HL-60 (cell line): Measurements from ENCODE around the gene PURA.

Experiments
- DNase-seq, 2 experiments: peaks; one replicate each; pipeline ENCODE4 v3.0.0-alpha.2; 2010 to 2020; ENCODE audit warnings: low read depth in 1 of 2, low spot score in 1 of 2
- H3K27ac ChIP-seq: fragments of 250-450 bp; sonication (Bioruptor Pico); replicated peaks from 2 replicates; pipeline ENCODE4 v1.5.1; 2020; ENCODE audit warnings: mild to moderate bottlenecking, moderate library complexity
- H3K27me3 ChIP-seq: fragments of 250-450 bp; sonication (Bioruptor Pico); 2 replicates; pipeline ENCODE4 v1.5.1; 2021; ENCODE audit warnings: mild to moderate bottlenecking, moderate library complexity; ENCODE audit not compliant: insufficient read depth, poor library complexity, severe bottlenecking
- H3K4me3 ChIP-seq: replicated peaks from 2 replicates; pipeline ENCODE4 v1.5.1; 2011; ENCODE audit warnings: mild to moderate bottlenecking, control low read depth, low read length; ENCODE audit not compliant: insufficient read depth
- CTCF ChIP-seq: IDR thresholded peaks from one replicate; pipeline ENCODE4 v1.5.1; 2011; ENCODE audit warnings: low read length, control low read depth, inconsistent platforms; ENCODE audit not compliant: insufficient read depth
- GABPA ChIP-seq: IDR thresholded peaks from 2 replicates; pipeline ENCODE4 v1.6.1; 2012; ENCODE audit warnings: low read depth
- POLR2AphosphoS5 ChIP-seq: IDR thresholded peaks from 2 replicates; pipeline ENCODE4 v1.6.1; 2012; ENCODE audit warnings: low read depth
- REST ChIP-seq: IDR thresholded peaks from 2 replicates; pipeline ENCODE4 v1.6.1; 2012; ENCODE audit warnings: low read depth; ENCODE audit not compliant: insufficient replicate concordance
- SPI1 ChIP-seq: IDR thresholded peaks from 2 replicates; pipeline ENCODE4 v1.6.1; 2012; ENCODE audit warnings: low read depth, mild to moderate bottlenecking, borderline replicate concordance

Gene PURA

GRCh38 chr5:140135127-140135526, 21.2 kb downstream of the PURA start:
- TF ChIP-seq POLR2AphosphoS5: no peak
- TF ChIP-seq REST: no peak
- no peak for TF ChIP-seq GABPA
- H3K4me3 ChIP-seq: no peak overlapping the region
- H3K27ac ChIP-seq: no peak overlapping the region
- DNase-seq: no peak
- H3K27me3 ChIP-seq: no peaks in the 10 kb centered on the region

- TF ChIP-seq REST (no peak), GABPA (no peak), SPI1 (no peak), POLR2AphosphoS5 (no peak), CTCF (no peak)
Observed at GRCh38 chr5:140136624-140137023, 22.7 kb downstream of the PURA start.

GRCh38 chr5:140140435-140140834, 26.5 kb downstream of the PURA start:
- no peak for DNase-seq
- Histone ChIP-seq H3K27ac (no peak overlapping the region), H3K27me3 (no peaks in the 10 kb centered on the region), H3K4me3 (no peak overlapping the region)
- TF ChIP-seq CTCF (no peak), REST (no peak), GABPA (no peak), SPI1 (no peak), POLR2AphosphoS5 (no peak)

More at GRCh38 chr5:140136624-140137023, 22.7 kb downstream of the PURA start:
- Histone ChIP-seq H3K4me3 (no peak overlapping the region), H3K27me3 (no peaks in the 10 kb centered on the region), H3K27ac (no peak overlapping the region)
- no peak for DNase-seq

- H3K4me3 ChIP-seq: no peak overlapping the region
- DNase-seq: no peak
- TF ChIP-seq REST (no peak), CTCF (no peak), POLR2AphosphoS5 (no peak), GABPA (no peak), SPI1 (no peak)
- no peak overlapping the region for H3K27ac ChIP-seq
- H3K27me3 ChIP-seq: no peaks in the 10 kb centered on the region
Observed at GRCh38 chr5:140141241-140141640, 27.3 kb downstream of the PURA start.
